GM23338 (cell line): ENCODE measurements around the gene RYR1. TPM values are rescaled to one million over a fixed set of nuclear protein-coding genes. Genes with fewer than 3 reads are reported as not detected.

Experiments
- ATAC-seq: fragments of 200-7000 bp; cut with Tn5 transposase; 3 replicates; pipeline ENCODE4 v1.9.1; 2020
- DNase-seq: peaks from one replicate; pipeline ENCODE4 v3.0.0-alpha.2; 2015; ENCODE audit warnings: low spot score
- H2AFZ ChIP-seq: fragments of 200-600 bp; sonication (generic); 2 replicates; pipeline ENCODE4 v1.8.0; 2016; ENCODE audit warnings: antibody characterized with exemption, mild to moderate bottlenecking, moderate library complexity
- H3F3A ChIP-seq: fragments of 200-600 bp; sonication (generic); replicated peaks from 2 replicates; pipeline ENCODE4 v1.8.0; 2017; ENCODE audit warnings: antibody characterized with exemption, mixed run types, low read depth
- H3K27ac ChIP-seq: fragments of 200-600 bp; sonication (generic); 2 replicates; pipeline ENCODE4 v1.6.1; 2016; ENCODE audit warnings: low read depth
- H3K27me3 ChIP-seq: fragments of 200-600 bp; sonication (generic); 2 replicates; pipeline ENCODE4 v1.8.0; 2016; ENCODE audit warnings: mild to moderate bottlenecking, mixed run types, moderate library complexity; ENCODE audit not compliant: insufficient read depth
- H3K36me3 ChIP-seq: fragments of 200-600 bp; sonication (generic); 2 replicates; pipeline ENCODE4 v1.8.0; 2016; ENCODE audit warnings: mild to moderate bottlenecking; ENCODE audit not compliant: insufficient read depth
- H3K4me1 ChIP-seq: fragments of 200-600 bp; sonication (generic); 2 replicates; pipeline ENCODE4 v1.8.0; 2016; ENCODE audit warnings: mild to moderate bottlenecking, moderate library complexity; ENCODE audit not compliant: insufficient read depth
- H3K4me2 ChIP-seq: fragments of 200-600 bp; sonication (generic); 2 replicates; pipeline ENCODE4 v1.7.1; 2017; ENCODE audit warnings: mixed run types
- H3K4me3 ChIP-seq: fragments of 200-600 bp; sonication (generic); 2 replicates; pipeline ENCODE4 v1.6.1; 2016; ENCODE audit warnings: mixed run types
- H3K79me2 ChIP-seq: fragments of 200-600 bp; sonication (generic); replicated peaks from 2 replicates; pipeline ENCODE4 v1.8.0; 2017; ENCODE audit warnings: mild to moderate bottlenecking; ENCODE audit not compliant: insufficient read depth
- H3K9me2 ChIP-seq: fragments of 200-600 bp; sonication (generic); 2 replicates; pipeline ENCODE4 v1.8.0; 2017; ENCODE audit not compliant: insufficient read depth
- H4K20me1 ChIP-seq: fragments of 200-600 bp; sonication (generic); replicated peaks from 2 replicates; pipeline ENCODE4 v1.8.0; 2017; ENCODE audit warnings: mild to moderate bottlenecking; ENCODE audit not compliant: insufficient read depth
- H3K27ac Mint-ChIP-seq: 2 replicates; pipeline ENCODE4 v1.8.0; 2020; ENCODE audit warnings: inconsistent platforms, mild to moderate bottlenecking, moderate library complexity, mixed read lengths
- H3K27me3 Mint-ChIP-seq: 3 replicates; pipeline ENCODE4 v1.8.0; 2022; ENCODE audit warnings: low read depth, mild to moderate bottlenecking, moderate library complexity, mixed read lengths, inconsistent platforms; ENCODE audit not compliant: insufficient read depth, poor library complexity
- H3K36me3 Mint-ChIP-seq: 3 replicates; pipeline ENCODE4 v1.8.0; 2021; ENCODE audit warnings: low read depth, mild to moderate bottlenecking, inconsistent platforms, moderate library complexity, mixed read lengths
- H3K4me1 Mint-ChIP-seq: 3 replicates; pipeline ENCODE4 v1.8.0; 2020; ENCODE audit warnings: mild to moderate bottlenecking, inconsistent platforms, mixed read lengths
- H3K4me3 Mint-ChIP-seq: 3 replicates; pipeline ENCODE4 v1.8.0; 2021; ENCODE audit warnings: moderate library complexity, mild to moderate bottlenecking, inconsistent platforms, mixed read lengths
- H3K9me3 Mint-ChIP-seq: 3 replicates; pipeline ENCODE4 v1.8.0; 2020; ENCODE audit warnings: moderate library complexity, mild to moderate bottlenecking, inconsistent platforms, mixed read lengths
- CREB1 ChIP-seq: fragments of 250-450 bp; sonication (Bioruptor Pico); IDR thresholded peaks from 2 replicates; pipeline ENCODE4 v1.5.0; 2020; ENCODE audit warnings: low read depth, mild to moderate bottlenecking, moderate library complexity
- EZH2 ChIP-seq: fragments of 200-600 bp; sonication (generic); IDR thresholded peaks from one replicate; pipeline ENCODE4 v1.8.0; 2017; ENCODE audit warnings: antibody characterized with exemption, mild to moderate bottlenecking, low read depth; ENCODE audit not compliant: unreplicated experiment
- EZH2phosphoT487 ChIP-seq: fragments of 200-600 bp; sonication (generic); IDR thresholded peaks from one replicate; pipeline ENCODE4 v1.8.1; 2018; ENCODE audit warnings: antibody characterized with exemption; ENCODE audit not compliant: unreplicated experiment
- JUNB ChIP-seq: IDR thresholded peaks from one replicate; pipeline ENCODE4 v1.6.1; 2016; ENCODE audit warnings: antibody characterized with exemption; ENCODE audit not compliant: unreplicated experiment
- NANOG ChIP-seq: IDR thresholded peaks from 2 replicates; pipeline ENCODE4 v1.6.1; 2016; ENCODE audit warnings: antibody characterized with exemption, borderline replicate concordance
- POLR2AphosphoS5 ChIP-seq: IDR thresholded peaks from 2 replicates; pipeline ENCODE4 v1.6.1; 2016; ENCODE audit warnings: antibody characterized with exemption, low read depth
- STAT1 ChIP-seq: IDR thresholded peaks from one replicate; pipeline ENCODE4 v1.6.1; 2016; ENCODE audit warnings: antibody characterized with exemption; ENCODE audit not compliant: unreplicated experiment
- ZNF114 ChIP-seq: fragments of 250-450 bp; sonication (Bioruptor Pico); IDR thresholded peaks from 2 replicates; pipeline ENCODE4 v1.5.0; 2020; ENCODE audit warnings: mild to moderate bottlenecking, moderate library complexity
- ZNF331 ChIP-seq: fragments of 250-450 bp; sonication (Bioruptor Pico); IDR thresholded peaks from 2 replicates; pipeline ENCODE4 v1.5.0; 2020; ENCODE audit warnings: low read depth, mild to moderate bottlenecking, moderate library complexity
- polyA plus RNA-seq: library from polyadenylated mRNA; unstranded; fragments of >200 nt; fragmentation: Nextera tagmentation; extraction: Ambion mirVana; gene quantifications from 2 replicates; pipeline ENCODE4 v1.2.1, GENCODE V29; 2016
- total RNA-seq: library from RNA; depleted of rRNA; stranded (reverse); fragments of >200 nt; shearing (Covaris generic); gene quantifications from 2 replicates; pipeline ENCODE4 v1.2.3, GENCODE V29; 2014
- TF ChIP-seq, protein P1 (sequence below): IDR thresholded peaks from 2 replicates; pipeline ENCODE4 v1.6.1; 2016; ENCODE audit warnings: antibody characterized with exemption
- TF ChIP-seq, protein P2 (sequence below), 2 experiments: fragments of 200-600 bp in 1 of 2; sonication (generic) in 1 of 2; conservative IDR thresholded peaks; 2 replicates each; pipeline versions ENCODE4 v1.5.1 to v1.6.1; 2016 to 2017; ENCODE audit warnings: antibody characterized with exemption in 2 of 2, low read depth in 2 of 2, mild to moderate bottlenecking in 2 of 2, moderate library complexity in 1 of 2
- TF ChIP-seq, protein P3 (sequence below): fragments of 250-450 bp; sonication (Bioruptor Pico); IDR thresholded peaks from 2 replicates; pipeline ENCODE4 v1.5.0; 2020; ENCODE audit warnings: mild to moderate bottlenecking, moderate library complexity

RYR1 gene
- total and polyA plus RNA-seq, 2 experiments from 2014 or later = 4.0 to 26.7 TPM

DNA sequence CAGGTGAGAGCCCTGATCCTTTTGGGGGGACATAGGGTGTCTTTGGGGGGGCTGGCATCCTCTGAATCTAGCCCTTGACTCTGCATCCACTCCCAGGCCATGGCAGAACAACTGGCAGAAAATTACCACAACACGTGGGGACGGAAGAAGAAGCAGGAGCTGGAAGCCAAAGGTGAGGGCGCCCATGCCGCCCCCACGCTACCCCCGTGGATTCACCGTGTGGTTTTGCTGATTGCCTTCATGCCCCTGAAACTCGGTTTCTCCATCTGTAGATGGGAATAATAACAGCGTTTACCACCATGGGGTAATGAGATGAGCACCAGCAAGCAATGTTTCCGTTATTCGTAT is 72.9 kb downstream of the RYR1 start (continued):
- TF ChIP-seq, protein P1, sequence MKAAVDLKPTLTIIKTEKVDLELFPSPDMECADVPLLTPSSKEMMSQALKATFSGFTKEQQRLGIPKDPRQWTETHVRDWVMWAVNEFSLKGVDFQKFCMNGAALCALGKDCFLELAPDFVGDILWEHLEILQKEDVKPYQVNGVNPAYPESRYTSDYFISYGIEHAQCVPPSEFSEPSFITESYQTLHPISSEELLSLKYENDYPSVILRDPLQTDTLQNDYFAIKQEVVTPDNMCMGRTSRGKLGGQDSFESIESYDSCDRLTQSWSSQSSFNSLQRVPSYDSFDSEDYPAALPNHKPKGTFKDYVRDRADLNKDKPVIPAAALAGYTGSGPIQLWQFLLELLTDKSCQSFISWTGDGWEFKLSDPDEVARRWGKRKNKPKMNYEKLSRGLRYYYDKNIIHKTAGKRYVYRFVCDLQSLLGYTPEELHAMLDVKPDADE = no peak
- TF ChIP-seq ZNF114 (no peak), JUNB (no peak), CREB1 (CRISPR knock-in tag) (no peak), EZH2 (no peak)

DNA sequence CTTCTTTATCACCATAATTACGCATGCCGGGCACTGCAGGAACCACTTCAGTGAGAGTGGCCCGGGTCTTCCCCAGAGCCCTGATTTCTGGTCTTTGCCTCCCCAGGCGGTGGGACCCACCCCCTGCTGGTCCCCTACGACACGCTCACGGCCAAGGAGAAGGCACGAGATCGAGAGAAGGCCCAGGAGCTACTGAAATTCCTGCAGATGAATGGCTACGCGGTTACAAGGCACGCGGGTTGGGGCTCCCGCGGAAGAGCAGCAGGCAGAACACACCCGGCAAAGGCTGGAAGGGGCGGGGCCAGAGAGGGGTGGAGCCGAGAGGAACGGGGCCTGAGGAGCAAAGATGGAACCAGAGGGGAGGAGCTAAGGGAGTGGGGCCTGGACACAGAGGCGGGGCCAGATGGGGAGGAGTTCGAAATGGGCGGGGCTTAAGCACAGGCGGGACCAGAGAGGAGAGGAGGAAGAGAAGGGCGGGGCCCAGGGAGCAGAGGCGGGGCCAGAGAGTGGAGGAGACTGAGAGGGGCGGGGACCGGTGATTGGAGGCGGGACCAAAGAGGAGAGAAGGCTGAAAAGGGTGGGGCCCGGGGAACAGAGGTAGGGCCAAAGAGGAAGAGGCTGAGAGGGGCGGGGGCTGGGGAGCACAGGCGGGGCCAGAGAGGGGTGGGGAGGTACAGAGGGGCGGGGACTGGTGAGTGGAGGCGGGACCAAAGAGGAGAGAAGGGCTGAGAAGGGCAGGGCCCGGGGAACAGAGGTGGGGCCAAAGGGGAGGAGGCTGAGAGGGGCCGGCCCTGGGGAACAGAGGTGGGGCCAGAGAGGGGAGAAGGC is 73.4 kb downstream of the RYR1 start:
- Histone ChIP-seq H3K4me2 (peak overlapping the region; percentile 33), H3K27ac (peak overlapping the region; percentile 80)
- H3K27ac Mint-ChIP-seq = peak overlapping the region; percentile 56; the same call in 1 of the 2 replicates
- TF ChIP-seq JUNB (no peak), STAT1 (no peak), ZNF114 (no peak), CREB1 (CRISPR knock-in tag) (no peak), NANOG (no peak), POLR2AphosphoS5 (no peak), EZH2phosphoT487 (no peak), EZH2 (no peak), ZNF331 (no peak)
- TF ChIP-seq, protein P2, sequence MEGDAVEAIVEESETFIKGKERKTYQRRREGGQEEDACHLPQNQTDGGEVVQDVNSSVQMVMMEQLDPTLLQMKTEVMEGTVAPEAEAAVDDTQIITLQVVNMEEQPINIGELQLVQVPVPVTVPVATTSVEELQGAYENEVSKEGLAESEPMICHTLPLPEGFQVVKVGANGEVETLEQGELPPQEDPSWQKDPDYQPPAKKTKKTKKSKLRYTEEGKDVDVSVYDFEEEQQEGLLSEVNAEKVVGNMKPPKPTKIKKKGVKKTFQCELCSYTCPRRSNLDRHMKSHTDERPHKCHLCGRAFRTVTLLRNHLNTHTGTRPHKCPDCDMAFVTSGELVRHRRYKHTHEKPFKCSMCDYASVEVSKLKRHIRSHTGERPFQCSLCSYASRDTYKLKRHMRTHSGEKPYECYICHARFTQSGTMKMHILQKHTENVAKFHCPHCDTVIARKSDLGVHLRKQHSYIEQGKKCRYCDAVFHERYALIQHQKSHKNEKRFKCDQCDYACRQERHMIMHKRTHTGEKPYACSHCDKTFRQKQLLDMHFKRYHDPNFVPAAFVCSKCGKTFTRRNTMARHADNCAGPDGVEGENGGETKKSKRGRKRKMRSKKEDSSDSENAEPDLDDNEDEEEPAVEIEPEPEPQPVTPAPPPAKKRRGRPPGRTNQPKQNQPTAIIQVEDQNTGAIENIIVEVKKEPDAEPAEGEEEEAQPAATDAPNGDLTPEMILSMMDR (conservative IDR thresholded peaks at IDR 0.05; ENCODE audit: low read depth in 2 of 2) = no peak
- TF ChIP-seq, protein P3, sequence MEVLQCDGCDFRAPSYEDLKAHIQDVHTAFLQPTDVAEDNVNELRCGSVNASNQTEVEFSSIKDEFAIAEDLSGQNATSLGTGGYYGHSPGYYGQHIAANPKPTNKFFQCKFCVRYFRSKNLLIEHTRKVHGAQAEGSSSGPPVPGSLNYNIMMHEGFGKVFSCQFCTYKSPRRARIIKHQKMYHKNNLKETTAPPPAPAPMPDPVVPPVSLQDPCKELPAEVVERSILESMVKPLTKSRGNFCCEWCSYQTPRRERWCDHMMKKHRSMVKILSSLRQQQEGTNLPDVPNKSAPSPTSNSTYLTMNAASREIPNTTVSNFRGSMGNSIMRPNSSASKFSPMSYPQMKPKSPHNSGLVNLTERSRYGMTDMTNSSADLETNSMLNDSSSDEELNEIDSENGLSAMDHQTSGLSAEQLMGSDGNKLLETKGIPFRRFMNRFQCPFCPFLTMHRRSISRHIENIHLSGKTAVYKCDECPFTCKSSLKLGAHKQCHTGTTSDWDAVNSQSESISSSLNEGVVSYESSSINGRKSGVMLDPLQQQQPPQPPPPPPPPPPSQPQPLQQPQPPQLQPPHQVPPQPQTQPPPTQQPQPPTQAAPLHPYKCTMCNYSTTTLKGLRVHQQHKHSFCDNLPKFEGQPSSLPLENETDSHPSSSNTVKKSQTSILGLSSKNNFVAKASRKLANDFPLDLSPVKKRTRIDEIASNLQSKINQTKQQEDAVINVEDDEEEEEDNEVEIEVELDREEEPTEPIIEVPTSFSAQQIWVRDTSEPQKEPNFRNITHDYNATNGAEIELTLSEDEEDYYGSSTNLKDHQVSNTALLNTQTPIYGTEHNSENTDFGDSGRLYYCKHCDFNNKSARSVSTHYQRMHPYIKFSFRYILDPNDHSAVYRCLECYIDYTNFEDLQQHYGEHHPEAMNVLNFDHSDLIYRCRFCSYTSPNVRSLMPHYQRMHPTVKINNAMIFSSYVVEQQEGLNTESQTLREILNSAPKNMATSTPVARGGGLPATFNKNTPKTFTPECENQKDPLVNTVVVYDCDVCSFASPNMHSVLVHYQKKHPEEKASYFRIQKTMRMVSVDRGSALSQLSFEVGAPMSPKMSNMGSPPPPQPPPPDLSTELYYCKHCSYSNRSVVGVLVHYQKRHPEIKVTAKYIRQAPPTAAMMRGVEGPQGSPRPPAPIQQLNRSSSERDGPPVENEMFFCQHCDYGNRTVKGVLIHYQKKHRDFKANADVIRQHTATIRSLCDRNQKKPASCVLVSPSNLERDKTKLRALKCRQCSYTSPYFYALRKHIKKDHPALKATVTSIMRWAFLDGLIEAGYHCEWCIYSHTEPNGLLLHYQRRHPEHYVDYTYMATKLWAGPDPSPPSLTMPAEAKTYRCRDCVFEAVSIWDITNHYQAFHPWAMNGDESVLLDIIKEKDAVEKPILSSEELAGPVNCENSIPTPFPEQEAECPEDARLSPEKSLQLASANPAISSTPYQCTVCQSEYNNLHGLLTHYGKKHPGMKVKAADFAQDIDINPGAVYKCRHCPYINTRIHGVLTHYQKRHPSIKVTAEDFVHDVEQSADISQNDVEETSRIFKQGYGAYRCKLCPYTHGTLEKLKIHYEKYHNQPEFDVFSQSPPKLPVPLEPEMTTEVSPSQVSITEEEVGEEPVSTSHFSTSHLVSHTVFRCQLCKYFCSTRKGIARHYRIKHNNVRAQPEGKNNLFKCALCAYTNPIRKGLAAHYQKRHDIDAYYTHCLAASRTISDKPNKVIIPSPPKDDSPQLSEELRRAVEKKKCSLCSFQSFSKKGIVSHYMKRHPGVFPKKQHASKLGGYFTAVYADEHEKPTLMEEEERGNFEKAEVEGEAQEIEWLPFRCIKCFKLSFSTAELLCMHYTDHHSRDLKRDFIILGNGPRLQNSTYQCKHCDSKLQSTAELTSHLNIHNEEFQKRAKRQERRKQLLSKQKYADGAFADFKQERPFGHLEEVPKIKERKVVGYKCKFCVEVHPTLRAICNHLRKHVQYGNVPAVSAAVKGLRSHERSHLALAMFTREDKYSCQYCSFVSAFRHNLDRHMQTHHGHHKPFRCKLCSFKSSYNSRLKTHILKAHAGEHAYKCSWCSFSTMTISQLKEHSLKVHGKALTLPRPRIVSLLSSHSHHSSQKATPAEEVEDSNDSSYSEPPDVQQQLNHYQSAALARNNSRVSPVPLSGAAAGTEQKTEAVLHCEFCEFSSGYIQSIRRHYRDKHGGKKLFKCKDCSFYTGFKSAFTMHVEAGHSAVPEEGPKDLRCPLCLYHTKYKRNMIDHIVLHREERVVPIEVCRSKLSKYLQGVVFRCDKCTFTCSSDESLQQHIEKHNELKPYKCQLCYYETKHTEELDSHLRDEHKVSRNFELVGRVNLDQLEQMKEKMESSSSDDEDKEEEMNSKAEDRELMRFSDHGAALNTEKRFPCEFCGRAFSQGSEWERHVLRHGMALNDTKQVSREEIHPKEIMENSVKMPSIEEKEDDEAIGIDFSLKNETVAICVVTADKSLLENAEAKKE (CRISPR knock-in tag) = no peak
- TF ChIP-seq, protein P1 = no peak

More for the DNA sequence above, 73.4 kb downstream of the RYR1 start:
- Histone ChIP-seq H3K36me3 (peaks cover 15% of the 10 kb centered on the region), H3K79me2 (no peaks in the 10 kb centered on the region), H3K4me1 (no peaks in the 10 kb centered on the region; the same call in 1 of the 2 replicates), H4K20me1 (no peaks in the 10 kb centered on the region; the same call in 1 of the 2 replicates), H3K9me2 (peaks cover 3% of the 10 kb centered on the region; the same call in 1 of the 2 replicates), H3K4me3 (0 out of 2 replicates have a peak overlapping the region, but pooled peaks have one; percentile 20), H2AFZ (no peak overlapping the region), H3K27me3 (no peaks in the 10 kb centered on the region), H3F3A (peaks cover 16% of the 10 kb centered on the region; the same call in 1 of the 2 replicates)
- ATAC-seq = peak; percentile 91
- DNase-seq = peak; percentile 99
- Mint-ChIP-seq H3K4me3 (peak overlapping the region; percentile 23; the same call in 1 of the 3 replicates), H3K9me3 (no peaks in the 10 kb centered on the region; the same call in 2 of the 3 replicates), H3K27me3 (peaks cover 22% of the 10 kb centered on the region), H3K4me1 (peaks cover 10% of the 10 kb centered on the region; the same call in 2 of the 3 replicates), H3K36me3 (peaks cover 89% of the 10 kb centered on the region)
